Peyer's patch (tissue), 4 donors: ENCODE data around the gene IQCE. TPM values are rescaled to one million over a fixed set of nuclear protein-coding genes. Genes with fewer than 3 reads are reported as not detected.

ENCODE experiments used
- DNase-seq, 3 donors: peaks; one replicate each; pipeline ENCODE4 v3.0.0-alpha.2; 2017 to 2019
- H3K27ac ChIP-seq, 4 donors: fragments of 200-600 bp; sonication (generic); one replicate each; pipeline ENCODE4 v1.5.1; 2016 to 2019
- H3K27me3 ChIP-seq, 2 donors: fragments of 200-600 bp; sonication (generic); one replicate each; pipeline ENCODE4 v1.5.1; 2019
- H3K36me3 ChIP-seq, 3 donors: fragments of 200-600 bp; sonication (generic); one replicate each; pipeline ENCODE4 v1.5.1; 2016 to 2019
- H3K4me1 ChIP-seq, 4 donors: fragments of 200-600 bp; sonication (generic); one replicate each; pipeline ENCODE4 v1.5.1; 2016 to 2019
- H3K4me3 ChIP-seq, 4 donors: fragments of 200-600 bp; sonication (generic); 1 replicate in 3 of 4; 2 replicates in 1 of 4; pipeline ENCODE4 v1.5.1; 2016 to 2019; ENCODE audit warnings: mild to moderate bottlenecking in 1 of 4
- H3K9me3 ChIP-seq, 4 donors: fragments of 200-600 bp; sonication (generic); one replicate each; pipeline ENCODE4 v1.5.1; 2016 to 2019; ENCODE audit warnings: mild to moderate bottlenecking in 1 of 4
- CTCF ChIP-seq, 6 experiments: fragments of 450-650 bp in 4 of 6; fragments of 200-600 bp in 2 of 6; sonication (generic) in 1 of 6; IDR thresholded peaks; one replicate each; pipeline ENCODE4 v1.5.1; 2017 to 2019; ENCODE audit warnings: antibody characterized with exemption in 6 of 6, mild to moderate bottlenecking in 3 of 6, moderate library complexity in 1 of 6
- POLR2A ChIP-seq, 2 donors: fragments of 450-650 bp; IDR thresholded peaks; one replicate each; pipeline ENCODE4 v1.5.1; 2017; ENCODE audit warnings: antibody characterized with exemption in 2 of 2, mild to moderate bottlenecking in 2 of 2, moderate library complexity in 2 of 2
- total RNA-seq, 4 donors: library from RNA; depleted of rRNA; stranded (reverse); fragments of >200 nt; gene quantifications; one replicate each; pipeline ENCODE4 v1.1.0, GENCODE V29; 2016

The IQCE gene
- 100 to 1,000 TPM in 1 of 4 donors, 10 to 100 TPM in 3; 30.0 to 159 (median 72.2) TPM for total RNA-seq

- Histone ChIP-seq H3K4me1 (peaks cover 1 to 39% (median 14%) of the 10 kb centered on the region in 4 donors), H3K27ac (peak within 1 kb of the TSS; percentile 61 to 93 (median 78)), H3K27me3 (no peaks in the 10 kb centered on the region), H3K9me3 (no peaks in the 10 kb centered on the region), H3K36me3 (no peaks in the 10 kb centered on the region), H3K4me3 (peak within 1 kb of the TSS; percentile 70 to 100 (median 85))
- DNase-seq: peak; percentile 87 to 96 (median 95)
- TF ChIP-seq POLR2A (IDR thresholded peaks at IDR 0.05) (peak; percentile 8 to 18), CTCF (IDR thresholded peaks at IDR 0.05) (peak in 2 of 6 experiments; percentile 2 to 20)
These were observed at the start of gene IQCE for GRCh38 chr7:2558629-2559282. TSS of gene IQCE (plus strand) at chr7:2558979. CDS start at chr7:2559182, 203 bp downstream.

GRCh38 chr7:2509298-2509906 lies 49.4 kb upstream of the IQCE start:
- Histone ChIP-seq H3K27me3 (no peaks in the 10 kb centered on the region), H3K36me3 (no peaks in the 10 kb centered on the region), H3K9me3 (no peaks in the 10 kb centered on the region), H3K4me1 (peaks cover 0 to 55% (median 47%) of the 10 kb centered on the region in 4 donors), H3K4me3 (peak overlapping the region in 1 of 4 donors; percentile 22), H3K27ac (peak overlapping the region in 3 of 4 donors; percentile 70 to 97 (median 97))
- TF ChIP-seq CTCF (IDR thresholded peaks at IDR 0.05) (no peak), POLR2A (IDR thresholded peaks at IDR 0.05) (no peak)
- no peak for DNase-seq

GRCh38 chr7:2510130-2510776 lies 48.5 kb upstream of the IQCE start:
- Histone ChIP-seq H3K4me1 (peaks cover 0 to 55% (median 47%) of the 10 kb centered on the region in 4 donors), H3K36me3 (no peaks in the 10 kb centered on the region), H3K9me3 (no peaks in the 10 kb centered on the region), H3K27ac (peak overlapping the region; percentile 62 to 97 (median 88)), H3K27me3 (no peaks in the 10 kb centered on the region), H3K4me3 (peak overlapping the region in 2 of 4 donors; percentile 16 to 32)
- DNase-seq: peak in 1 of 3 donors; percentile 54
- TF ChIP-seq POLR2A (IDR thresholded peaks at IDR 0.05) (no peak), CTCF (IDR thresholded peaks at IDR 0.05) (no peak)

GRCh38 chr7:2510909-2511768 lies 47.6 kb upstream of the IQCE start:
- Histone ChIP-seq H3K27me3 (no peaks in the 10 kb centered on the region), H3K4me3 (peak overlapping the region; percentile 15 to 32 (median 21)), H3K27ac (peak overlapping the region; percentile 62 to 97 (median 88)), H3K9me3 (no peaks in the 10 kb centered on the region), H3K36me3 (no peaks in the 10 kb centered on the region), H3K4me1 (peaks cover 0 to 55% (median 47%) of the 10 kb centered on the region in 4 donors)
- peak in 2 of 3 donors; percentile 88 to 91 for DNase-seq
- no peak for TF ChIP-seq POLR2A (IDR thresholded peaks at IDR 0.05)
- TF ChIP-seq CTCF (IDR thresholded peaks at IDR 0.05): no peak

GRCh38 chr7:2511769-2512168 lies 47.0 kb upstream of the IQCE start:
- Histone ChIP-seq H3K9me3 (no peaks in the 10 kb centered on the region), H3K27me3 (no peaks in the 10 kb centered on the region), H3K4me1 (peaks cover 0 to 55% (median 47%) of the 10 kb centered on the region in 4 donors), H3K36me3 (no peaks in the 10 kb centered on the region), H3K4me3 (peak overlapping the region in 3 of 4 donors; percentile 20 to 32 (median 22)), H3K27ac (peak overlapping the region; percentile 62 to 97 (median 88))
- no peak for DNase-seq
- TF ChIP-seq CTCF (IDR thresholded peaks at IDR 0.05): no peak
- TF ChIP-seq POLR2A (IDR thresholded peaks at IDR 0.05): no peak
